SK-N-MC (cell line): ENCODE results near the gene FSTL4.

Experiments
- EZH2 ChIP-seq: fragments of 200-600 bp; sonication (generic); IDR thresholded peaks from one replicate; pipeline ENCODE4 v1.6.1; 2017; ENCODE audit warnings: antibody characterized with exemption
- FOXP2 ChIP-seq: optimal IDR thresholded peaks from 2 replicates; pipeline ENCODE3; 2011; ENCODE audit warnings: mild to moderate bottlenecking, moderate library complexity; ENCODE audit not compliant: insufficient read depth; ENCODE audit errors: extremely low read length, control extremely low read depth
- POLR2AphosphoS5 ChIP-seq: IDR thresholded peaks from 2 replicates; pipeline ENCODE4 v1.6.1; 2012; ENCODE audit warnings: mild to moderate bottlenecking, low read depth, low read length, borderline replicate concordance

- TF ChIP-seq EZH2 (no peak), POLR2AphosphoS5 (no peak), FOXP2 (no peak)
Measured at GRCh38 chr5:133298447-133298846, 313.9 kb downstream of the FSTL4 start.
